GM18907 (cell line): ENCODE measurements around the gene TMEM178B.
"Not testable (repeated sequence)": the region's sequence is repeated elsewhere in the genome, so short reads cannot be mapped to it uniquely, and the experiment has no call there.

Source experiments
- ATAC-seq: cut with Tn5 transposase; IDR thresholded peaks from one replicate; pipeline ENCODE4 v1.9.1; 2021; ENCODE audit warnings: mild to moderate bottlenecking, moderate library complexity; ENCODE audit not compliant: unreplicated experiment

Gene TMEM178B

GRCh38 chr7:141074162-141074991 is 513 bp downstream of the TMEM178B start:
- no peak for ATAC-seq

DNA sequence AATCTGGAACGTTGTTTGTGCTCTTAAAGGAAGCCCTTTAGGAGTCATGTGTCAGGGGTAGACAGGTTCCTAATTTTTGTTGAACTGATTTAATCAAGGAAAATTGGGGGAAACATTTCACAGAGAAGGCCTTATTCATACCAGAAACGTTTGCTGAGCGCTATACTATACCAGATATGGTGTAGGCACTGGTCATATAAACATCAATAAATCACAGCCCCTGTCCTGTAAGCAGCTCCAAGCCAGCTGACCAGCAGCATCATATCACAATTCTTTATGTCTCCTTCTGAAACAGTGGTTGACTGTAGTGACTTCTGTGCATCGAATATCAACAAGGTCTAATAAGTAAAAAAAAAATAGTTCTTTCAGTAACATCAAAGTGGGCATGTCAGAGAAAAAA is 1.1 kb downstream of the TMEM178B start:
- no peak for ATAC-seq

GRCh38 chr7:141076377-141076776 is 2.5 kb downstream of the TMEM178B start:
- ATAC-seq: no peak

GRCh38 chr7:141079219-141079618 is 5.4 kb downstream of the TMEM178B start:
- ATAC-seq: no peak

DNA sequence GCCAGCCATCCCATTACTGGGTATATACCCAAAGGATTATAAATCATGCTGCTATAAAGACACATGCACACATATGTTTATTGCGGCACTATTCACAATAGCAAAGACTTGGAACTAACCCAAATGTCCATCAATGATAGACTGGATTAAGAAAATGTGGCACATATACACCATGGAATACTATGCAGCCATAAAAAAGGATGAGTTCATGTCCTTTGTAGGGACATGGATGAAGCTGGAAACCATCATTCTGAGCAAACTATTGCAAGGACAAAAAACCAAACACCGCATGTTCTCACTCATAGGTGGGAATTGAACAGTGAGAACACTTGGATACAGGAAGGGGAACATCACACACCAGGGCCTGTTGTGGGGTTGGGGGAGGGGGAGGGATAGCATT is 15.6 kb downstream of the TMEM178B start:
- not testable (repeated sequence) for ATAC-seq

GRCh38 chr7:141094336-141095070 is 20.6 kb downstream of the TMEM178B start:
- ATAC-seq: no peak

DNA sequence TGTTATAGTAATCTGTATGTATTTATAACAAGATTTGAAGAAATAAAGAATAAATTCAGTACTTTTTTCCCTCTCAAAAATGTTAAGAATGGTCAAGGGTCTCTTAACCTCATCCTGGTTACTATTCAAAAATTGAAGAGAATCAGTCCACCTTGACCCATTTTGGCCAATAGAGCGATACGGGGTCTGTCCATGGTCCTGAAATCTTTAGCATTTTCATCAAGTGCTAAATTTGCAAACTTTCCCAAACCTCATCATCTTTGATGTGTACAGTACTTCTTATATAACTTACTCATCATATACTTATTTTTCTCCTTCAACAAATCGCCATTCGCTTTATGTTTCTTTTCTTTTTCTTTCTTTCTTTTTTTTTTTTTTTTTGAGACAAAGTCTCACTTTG is 23.6 kb downstream of the TMEM178B start:
- no peak for ATAC-seq

DNA sequence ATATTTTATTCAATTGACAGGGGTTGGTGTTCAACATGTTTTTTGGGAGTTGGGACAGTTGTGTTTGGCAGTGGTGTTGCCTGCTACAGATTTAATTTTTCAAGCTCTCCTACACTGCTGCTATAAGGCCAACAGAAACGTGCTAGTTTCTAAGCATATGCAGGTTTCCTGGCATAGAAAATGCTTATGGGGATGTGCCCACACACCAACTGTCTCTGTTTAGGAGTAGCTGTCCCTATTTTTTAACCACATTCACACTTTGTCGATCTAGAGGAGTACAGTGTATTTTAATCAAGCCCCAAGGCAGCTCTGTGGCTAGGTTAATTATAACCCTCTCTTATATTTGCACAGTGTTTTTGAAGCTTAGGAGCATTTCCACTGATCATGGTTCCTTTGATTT is 28.6 kb downstream of the TMEM178B start:
- no peak for ATAC-seq

DNA sequence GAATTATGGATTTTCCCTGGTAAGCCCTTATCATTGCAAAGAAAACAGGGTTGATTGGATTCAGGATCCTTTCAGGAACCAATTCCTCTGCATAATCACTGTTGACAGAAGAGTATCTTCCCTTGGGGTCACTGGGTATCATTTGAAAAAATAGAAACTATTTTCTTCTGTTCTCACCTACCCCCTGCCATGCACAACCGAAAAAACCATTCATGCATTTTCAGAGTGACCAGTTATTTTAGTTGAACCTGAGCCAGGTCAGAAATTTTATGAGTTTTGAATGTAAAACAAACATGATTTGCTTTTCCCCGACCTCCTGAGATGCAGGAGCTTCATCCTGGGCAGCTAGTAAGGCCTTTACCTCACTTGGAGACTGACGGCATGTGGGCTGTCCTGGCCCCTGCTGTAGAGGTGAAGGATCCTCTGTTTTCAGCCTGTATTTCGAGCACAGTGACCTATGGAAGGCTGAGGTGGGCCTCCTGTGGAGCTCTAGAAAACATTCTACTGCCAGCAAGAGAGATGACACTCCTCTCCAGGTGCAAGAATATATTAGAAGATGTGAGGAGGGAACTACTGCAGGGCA is 30.1 kb downstream of the TMEM178B start:
- no peak for ATAC-seq

DNA sequence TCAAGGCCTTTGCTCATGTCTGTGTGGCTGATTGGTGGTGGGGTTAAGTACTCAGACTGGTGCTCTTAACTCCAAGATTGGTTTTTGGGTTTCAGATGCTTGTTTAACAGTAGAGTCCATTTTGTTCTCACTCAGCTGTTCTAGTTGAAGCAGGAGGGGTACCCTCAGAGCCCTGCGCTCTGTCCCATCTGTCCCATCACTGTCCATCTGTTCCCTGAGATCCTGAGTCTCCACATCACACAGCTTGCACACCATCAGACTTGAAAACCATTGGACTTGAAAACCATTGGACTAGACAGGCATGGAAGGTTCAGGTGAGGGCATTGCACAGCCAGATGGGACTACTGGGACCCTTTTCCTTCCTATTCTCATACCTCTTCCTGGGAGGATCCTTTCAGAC is 39.3 kb downstream of the TMEM178B start:
- ATAC-seq: no peak

DNA sequence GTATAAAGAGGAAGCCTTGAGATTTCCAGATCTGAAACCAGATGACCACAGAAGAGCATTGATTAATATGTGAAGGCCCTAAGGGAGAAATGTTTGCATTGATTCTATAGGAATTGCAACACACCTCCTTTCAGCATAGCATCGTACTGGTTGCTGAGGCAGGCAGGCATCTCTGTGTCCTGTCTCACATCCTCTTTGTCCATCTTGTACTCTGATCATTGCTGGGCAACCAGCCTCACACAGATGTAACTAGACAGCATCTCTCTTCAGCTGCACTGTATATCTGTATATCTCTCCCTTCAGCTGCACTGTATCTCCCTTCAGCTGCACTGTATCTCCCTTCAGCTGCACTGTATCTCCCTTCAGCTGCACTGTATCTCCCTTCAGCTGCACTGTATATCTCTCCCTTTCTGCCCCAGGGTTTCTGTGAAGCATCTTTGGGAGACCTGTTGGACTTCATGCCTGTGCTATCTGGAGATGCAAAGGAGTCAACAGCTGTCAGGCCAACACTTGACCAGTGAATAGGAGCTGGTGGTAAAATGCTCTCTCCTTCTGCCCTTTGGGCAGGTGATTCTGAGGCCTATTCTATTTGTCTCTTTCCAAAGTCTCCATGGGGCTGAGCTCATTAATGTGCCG is 40.3 kb downstream of the TMEM178B start:
- ATAC-seq: no peak

- no peak for ATAC-seq
Observed at GRCh38 chr7:141115965-141116364, 42.1 kb downstream of the TMEM178B start.

- ATAC-seq: not testable (repeated sequence)
Observed at GRCh38 chr7:141116661-141117060, 42.8 kb downstream of the TMEM178B start.

GRCh38 chr7:141118767-141119166 is 44.9 kb downstream of the TMEM178B start:
- ATAC-seq: no peak

DNA sequence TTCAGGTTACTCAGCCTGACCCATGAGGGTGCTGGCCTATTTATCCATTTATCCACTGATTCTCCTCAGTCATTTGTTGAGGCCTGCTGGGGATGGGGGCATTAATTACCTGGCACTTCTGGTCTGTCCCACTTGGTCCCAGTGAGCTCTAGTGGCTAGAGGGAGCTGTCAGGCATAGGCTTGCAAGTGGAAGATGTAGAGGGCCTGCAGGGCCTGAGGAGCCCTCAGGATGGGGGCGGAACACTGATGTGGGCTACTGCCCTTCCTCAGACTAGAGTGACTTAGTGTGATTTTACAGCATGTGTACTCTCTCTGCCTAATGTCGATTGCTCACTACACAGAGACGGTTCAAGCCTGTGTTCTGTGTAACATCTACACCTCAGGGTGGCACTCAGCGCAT is 45.3 kb downstream of the TMEM178B start:
- no peak for ATAC-seq

DNA sequence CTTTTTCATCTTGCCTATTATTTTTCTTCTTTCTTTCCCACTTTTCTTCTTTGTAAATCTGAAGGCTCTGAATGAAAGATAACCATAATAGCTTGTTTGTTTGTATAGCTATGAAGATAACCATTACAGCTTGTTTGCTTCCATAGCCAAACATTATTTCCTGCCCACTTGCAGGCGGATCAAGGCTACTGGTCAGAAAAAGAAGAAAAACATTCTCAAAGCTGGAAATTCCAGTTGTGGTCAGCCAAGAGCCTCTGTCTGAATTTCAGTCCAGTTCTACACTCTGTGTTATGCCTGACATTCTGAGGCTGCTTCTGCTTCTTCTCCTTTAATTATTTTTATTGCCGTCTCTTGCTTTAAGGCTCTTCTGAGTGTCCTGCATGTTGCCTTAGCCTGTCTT is 48.9 kb downstream of the TMEM178B start:
- ATAC-seq: no peak

GRCh38 chr7:141123522-141123921 is 49.7 kb downstream of the TMEM178B start:
- ATAC-seq: no peak

DNA sequence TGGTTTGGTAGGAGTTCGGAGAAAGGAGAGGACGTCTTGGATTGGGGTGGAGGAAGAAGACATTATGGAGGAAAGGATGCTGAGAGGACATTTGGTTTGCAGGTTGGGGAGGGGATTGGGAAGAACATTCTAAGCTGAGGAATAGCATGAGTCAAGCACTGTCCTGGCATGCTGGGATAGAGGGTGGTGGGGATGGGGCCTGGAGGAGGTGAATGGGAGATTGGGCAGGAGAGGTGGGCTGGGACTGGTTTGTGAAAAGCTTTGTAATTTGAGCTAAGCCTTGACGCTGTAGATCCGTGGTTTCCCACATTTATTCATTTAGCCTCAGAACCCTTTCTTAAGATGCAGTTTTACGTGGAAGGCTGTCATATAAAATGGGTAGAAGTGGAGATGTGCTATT is 52.2 kb downstream of the TMEM178B start:
- no peak for ATAC-seq

DNA sequence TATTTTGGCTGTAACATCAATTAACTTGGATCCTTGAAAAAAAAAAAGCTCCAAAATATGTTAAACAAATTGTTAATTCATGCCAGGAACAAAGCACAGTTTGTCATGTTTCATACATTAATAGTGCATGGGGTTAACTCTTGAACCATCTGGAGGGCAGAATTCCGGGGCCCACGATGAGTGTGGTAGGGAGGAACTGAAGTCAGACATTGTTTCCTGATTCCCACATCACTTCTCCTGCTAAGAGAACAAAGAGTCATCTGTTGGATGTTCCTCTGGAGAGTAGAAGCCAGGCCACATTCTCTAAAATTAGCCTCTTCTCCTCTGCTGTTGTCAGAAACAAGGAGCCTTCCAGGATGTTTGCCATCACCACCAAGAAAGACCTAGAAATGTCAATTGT is 54.6 kb downstream of the TMEM178B start:
- no peak for ATAC-seq

DNA sequence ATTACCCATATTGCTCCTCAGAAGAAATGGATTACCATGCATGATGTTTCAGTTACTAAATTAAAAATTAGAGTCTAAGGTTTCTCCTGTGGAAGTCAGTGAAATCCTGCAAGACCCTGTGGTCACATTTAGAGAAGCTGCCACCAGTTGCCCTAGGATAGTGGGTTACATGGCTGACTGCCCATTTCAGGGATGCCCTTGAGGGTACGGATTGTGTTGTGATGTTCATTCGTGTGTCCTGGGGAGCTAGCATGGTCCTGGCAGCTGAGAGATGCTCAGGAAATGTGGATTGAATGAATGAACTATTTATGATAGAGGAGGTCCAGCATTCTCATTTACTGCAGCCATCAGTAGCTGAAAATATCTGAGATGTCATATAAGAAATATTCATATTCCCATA is 55.1 kb downstream of the TMEM178B start:
- ATAC-seq: no peak

GRCh38 chr7:141132671-141133070 is 58.8 kb downstream of the TMEM178B start:
- ATAC-seq: no peak
